Left lung (tissue), 10 donors: Measurements from ENCODE around the gene DENND1A. TPM values are rescaled to one million over a fixed set of nuclear protein-coding genes. Genes with fewer than 3 reads are reported as not detected.

ENCODE experiments used
- ATAC-seq: fragments of 200-7000 bp; cut with Tn5 transposase; one replicate; pipeline ENCODE4 v1.9.1; 2020; ENCODE audit warnings: moderate library complexity
- DNase-seq, 4 donors: peaks; one replicate each; pipeline ENCODE4 v3.0.0-alpha.2; 2013 to 2020
- H3K27ac ChIP-seq, 2 donors: fragments of 200-600 bp; sonication (generic) in 1 of 2; one replicate each; pipeline versions ENCODE4 v1.5.0 to v1.8.0; 2020 to 2021
- H3K27me3 ChIP-seq, 2 donors: fragments of 200-600 bp; sonication (generic) in 1 of 2; one replicate each; pipeline versions ENCODE4 v1.5.0 to v1.8.0; 2020 to 2021
- H3K36me3 ChIP-seq, 2 donors: fragments of 200-600 bp; sonication (generic) in 1 of 2; one replicate each; pipeline versions ENCODE4 v1.5.0 to v1.8.0; 2020 to 2021
- H3K4me1 ChIP-seq, 2 donors: fragments of 200-600 bp; one replicate each; pipeline ENCODE4 v1.8.0; 2021
- H3K4me3 ChIP-seq, 2 donors: fragments of 200-600 bp; sonication (generic) in 1 of 2; one replicate each; pipeline versions ENCODE4 v1.5.0 to v1.8.0; 2020 to 2021; ENCODE audit warnings: mild to moderate bottlenecking in 1 of 2
- H3K9me3 ChIP-seq, 2 donors: fragments of 200-600 bp; sonication (generic) in 1 of 2; one replicate each; pipeline versions ENCODE4 v1.5.0 to v1.8.0; 2020 to 2021
- intact Hi-C, 2 donors: fragments of 100-400 bp; cut with DNase I; formaldehyde crosslinking; loops; one replicate each; pipeline versions ENCODE4 v1.11.2 to v1.14.2; 2022
- polyA plus RNA-seq, 6 donors: library from polyadenylated mRNA; unstranded; fragments of 120-200 nt; gene quantifications; one replicate each; pipeline ENCODE4 v1.2.1, GENCODE V29; 2013; ENCODE audit not compliant: insufficient read length in 6 of 6
- total RNA-seq, 2 donors: library from RNA; stranded (reverse); fragmentation: NEBNext Ultra II Directional; extraction: Animal tissue kit (Norgen Biotek cat#: 25700); gene quantifications; one replicate each; pipeline ENCODE4 v1.2.1, GENCODE V29; 2021
- TF ChIP-seq, protein P1 (sequence below), 2 donors: fragments of 200-600 bp; sonication (generic) in 1 of 2; IDR thresholded peaks; one replicate each; pipeline versions ENCODE4 v1.5.0 to v1.8.0; 2021; ENCODE audit warnings: antibody characterized with exemption in 2 of 2
- donor health status: DM: no; HTN: yes; CAD: no.
- donor health status: DM: no; HTN: no; CAD: no.

The DENND1A gene
- total and polyA plus RNA-seq, 8 donors, result 8.3 to 23.2 (median 9.7) TPM

DNA sequence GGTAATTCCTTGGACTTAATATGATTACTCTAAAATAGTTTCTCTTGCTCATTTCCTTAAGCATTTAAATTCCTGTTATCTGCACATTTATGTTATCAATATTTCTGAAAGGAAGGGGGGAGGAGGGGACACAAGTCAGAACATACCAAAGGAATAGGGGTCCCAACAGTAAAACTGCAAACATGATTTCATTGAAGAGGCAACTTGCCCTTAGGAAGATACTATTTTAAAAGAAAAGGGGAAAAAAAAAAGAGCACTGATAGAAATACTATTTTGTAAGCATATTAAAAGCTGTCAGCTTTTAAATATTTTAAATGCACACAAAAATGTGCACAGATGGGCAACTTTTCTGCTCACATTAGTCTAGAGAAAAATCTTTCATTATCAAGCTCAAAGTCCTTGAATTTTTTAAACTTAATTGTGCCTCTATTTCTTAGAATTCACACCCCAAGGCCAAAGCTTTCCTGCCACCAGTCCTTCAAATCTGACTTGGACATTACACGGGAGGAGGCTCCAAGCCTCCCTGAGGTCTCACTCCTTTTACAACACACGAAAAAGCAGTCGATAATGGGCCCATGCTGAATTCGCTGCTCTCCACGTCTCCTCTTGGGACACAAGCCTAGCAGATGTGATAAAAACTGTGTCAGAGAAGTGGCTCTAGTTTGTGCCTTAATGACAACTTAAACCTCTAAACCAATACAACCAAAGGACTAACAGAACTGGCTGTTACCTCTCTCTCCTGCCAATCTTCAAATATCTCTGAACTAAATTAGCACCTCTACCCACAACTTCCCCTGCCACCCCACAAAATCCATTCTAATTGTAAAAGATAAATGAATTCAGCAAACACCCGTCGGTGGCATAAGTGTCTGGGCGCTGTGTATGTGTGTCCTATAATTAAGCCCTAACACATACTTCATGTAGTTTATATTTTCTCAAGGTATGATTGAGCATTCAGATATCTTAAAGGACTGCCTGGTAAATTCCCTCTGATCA lies 154.3 kb downstream of the DENND1A start:
- TF ChIP-seq, protein P1, sequence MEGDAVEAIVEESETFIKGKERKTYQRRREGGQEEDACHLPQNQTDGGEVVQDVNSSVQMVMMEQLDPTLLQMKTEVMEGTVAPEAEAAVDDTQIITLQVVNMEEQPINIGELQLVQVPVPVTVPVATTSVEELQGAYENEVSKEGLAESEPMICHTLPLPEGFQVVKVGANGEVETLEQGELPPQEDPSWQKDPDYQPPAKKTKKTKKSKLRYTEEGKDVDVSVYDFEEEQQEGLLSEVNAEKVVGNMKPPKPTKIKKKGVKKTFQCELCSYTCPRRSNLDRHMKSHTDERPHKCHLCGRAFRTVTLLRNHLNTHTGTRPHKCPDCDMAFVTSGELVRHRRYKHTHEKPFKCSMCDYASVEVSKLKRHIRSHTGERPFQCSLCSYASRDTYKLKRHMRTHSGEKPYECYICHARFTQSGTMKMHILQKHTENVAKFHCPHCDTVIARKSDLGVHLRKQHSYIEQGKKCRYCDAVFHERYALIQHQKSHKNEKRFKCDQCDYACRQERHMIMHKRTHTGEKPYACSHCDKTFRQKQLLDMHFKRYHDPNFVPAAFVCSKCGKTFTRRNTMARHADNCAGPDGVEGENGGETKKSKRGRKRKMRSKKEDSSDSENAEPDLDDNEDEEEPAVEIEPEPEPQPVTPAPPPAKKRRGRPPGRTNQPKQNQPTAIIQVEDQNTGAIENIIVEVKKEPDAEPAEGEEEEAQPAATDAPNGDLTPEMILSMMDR (IDR thresholded peaks at IDR 0.05), result no peak
- H3K36me3 ChIP-seq, result no peaks in the 10 kb centered on the region
- no peaks in the 10 kb centered on the region for H3K9me3 ChIP-seq
- H3K4me1 ChIP-seq, result peaks cover 0 to 14% of the 10 kb centered on the region in 2 donors
- H3K27ac ChIP-seq, result no peak overlapping the region
- DNase-seq (no peak), ATAC-seq (no peak)
- intact Hi-C loops, result no loop called here
- H3K4me3 ChIP-seq, result no peak overlapping the region
- no peaks in the 10 kb centered on the region for H3K27me3 ChIP-seq

DNA sequence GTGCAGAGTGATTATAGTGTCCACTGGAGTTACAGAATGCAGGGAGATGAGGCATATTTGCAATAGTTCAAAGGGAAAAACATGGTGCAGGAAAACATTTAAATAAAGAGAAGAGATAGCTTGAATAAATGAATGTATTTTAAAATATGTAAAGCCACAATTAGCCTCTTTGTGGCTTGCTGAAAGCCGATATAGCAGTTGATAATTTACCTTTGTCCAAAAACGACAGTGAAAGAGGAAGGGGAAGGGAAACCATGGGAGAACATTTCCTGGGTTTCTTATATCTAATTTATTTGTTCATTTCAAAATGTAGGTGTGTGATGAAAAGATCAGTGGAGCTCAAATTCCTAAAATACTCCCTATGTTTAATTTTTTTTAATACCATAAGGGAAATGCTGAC lies 156.1 kb downstream of the DENND1A start:
- Histone ChIP-seq H3K36me3 (no peaks in the 10 kb centered on the region), H3K27me3 (no peaks in the 10 kb centered on the region), H3K27ac (no peak overlapping the region), H3K4me1 (peaks cover 0 to 14% of the 10 kb centered on the region in 2 donors), H3K4me3 (no peak overlapping the region), H3K9me3 (no peaks in the 10 kb centered on the region)
- no peak for ATAC-seq
- no peak for DNase-seq
- intact Hi-C loops, result no loop called here
- TF ChIP-seq, protein P1 (IDR thresholded peaks at IDR 0.05), result no peak

DNA sequence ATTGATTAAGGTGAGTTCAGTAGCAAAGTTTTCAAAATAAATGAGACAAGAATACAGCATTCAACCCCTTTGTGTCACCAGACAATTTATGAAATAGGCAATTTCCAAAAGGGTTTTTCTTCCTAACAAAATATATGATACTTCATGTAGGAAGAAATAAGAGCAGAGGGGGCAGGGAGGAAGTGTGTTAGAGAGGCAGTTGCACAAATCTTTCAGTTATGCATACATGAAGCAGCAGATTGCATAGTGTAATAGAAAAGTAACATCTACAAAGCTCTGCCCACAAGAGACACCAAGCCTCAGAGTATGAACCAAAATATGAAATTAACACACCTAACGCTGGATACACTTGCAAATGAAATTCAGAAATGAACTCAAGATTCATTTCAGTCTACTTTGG lies 157.0 kb downstream of the DENND1A start:
- no peaks in the 10 kb centered on the region for H3K36me3 ChIP-seq
- ATAC-seq, result no peak
- H3K4me3 ChIP-seq, result no peak overlapping the region
- TF ChIP-seq, protein P1 (IDR thresholded peaks at IDR 0.05), result no peak
- H3K9me3 ChIP-seq, result no peaks in the 10 kb centered on the region
- intact Hi-C loops, result no loop called here
- no peaks in the 10 kb centered on the region for H3K27me3 ChIP-seq
- no peak for DNase-seq
- peaks cover 0 to 14% of the 10 kb centered on the region in 2 donors for H3K4me1 ChIP-seq
- H3K27ac ChIP-seq, result no peak overlapping the region

DNA sequence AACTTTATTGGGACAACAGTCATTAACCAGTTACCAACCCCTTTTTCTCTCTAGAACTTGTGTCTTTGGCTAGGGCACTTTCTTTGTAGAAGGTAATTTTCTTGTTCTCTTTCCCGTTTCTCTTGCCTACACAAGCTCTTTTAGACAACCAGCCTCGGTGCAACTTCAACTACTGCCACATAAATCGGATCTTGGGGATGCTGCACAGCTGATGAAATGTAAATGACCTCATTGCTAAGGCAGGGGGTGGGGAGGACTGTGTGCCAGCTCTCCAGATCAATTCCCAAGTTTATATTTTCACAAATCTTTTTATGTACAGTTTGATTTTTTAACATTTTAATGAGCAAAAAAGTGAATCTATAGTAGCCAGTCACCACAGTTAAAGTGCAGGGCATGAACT lies 157.6 kb downstream of the DENND1A start:
- DNase-seq (no peak), ATAC-seq (no peak)
- no peak overlapping the region for H3K4me3 ChIP-seq
- intact Hi-C loops, result no loop called here
- H3K9me3 ChIP-seq, result no peaks in the 10 kb centered on the region
- TF ChIP-seq, protein P1 (IDR thresholded peaks at IDR 0.05), result no peak
- peaks cover 0 to 14% of the 10 kb centered on the region in 2 donors for H3K4me1 ChIP-seq
- H3K36me3 ChIP-seq, result no peaks in the 10 kb centered on the region
- no peak overlapping the region for H3K27ac ChIP-seq
- H3K27me3 ChIP-seq, result no peaks in the 10 kb centered on the region

DNA sequence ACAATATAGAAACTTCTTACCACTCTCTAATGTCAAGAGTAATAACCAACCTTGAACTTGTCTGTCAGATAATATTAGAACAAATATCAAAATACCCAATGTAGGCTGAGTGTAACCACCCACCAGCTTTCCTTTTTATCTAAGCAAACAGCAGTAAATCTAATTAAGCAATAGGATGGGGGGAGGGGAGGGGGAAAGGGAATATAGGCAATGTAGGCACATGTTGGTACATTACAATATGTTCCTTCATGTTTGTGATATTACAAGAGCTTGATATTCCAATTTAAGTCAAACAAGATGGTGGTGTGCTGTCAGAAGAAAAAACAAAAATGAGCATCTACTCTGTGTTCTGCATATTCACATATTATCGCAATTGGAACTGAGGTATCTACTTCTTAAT lies 158.2 kb downstream of the DENND1A start:
- TF ChIP-seq, protein P1 (IDR thresholded peaks at IDR 0.05), result no peak
- Histone ChIP-seq H3K9me3 (no peaks in the 10 kb centered on the region), H3K27me3 (no peaks in the 10 kb centered on the region), H3K27ac (no peak overlapping the region), H3K4me3 (no peak overlapping the region), H3K4me1 (peaks cover 0 to 14% of the 10 kb centered on the region in 2 donors), H3K36me3 (no peaks in the 10 kb centered on the region)
- no peak for DNase-seq
- intact Hi-C loops, result no loop called here
- no peak for ATAC-seq
